Fibroblast of lung (primary cell): ENCODE measurements around the gene STARD3NL.

Source experiments
- CTCF ChIP-seq, 2 donors: IDR thresholded peaks in 1 of 2; conservative IDR thresholded peaks in 1 of 2; 1 replicate in 1 of 2; 2 replicates in 1 of 2; pipeline ENCODE4 v1.5.1; 2011 to 2012; ENCODE audit warnings: low read length in 2 of 2, control low read depth in 1 of 2, inconsistent platforms in 1 of 2, low read depth in 1 of 2, mild to moderate bottlenecking in 1 of 2
- EZH2 ChIP-seq: IDR thresholded peaks from 2 replicates; pipeline ENCODE4 v1.5.1; 2012; ENCODE audit warnings: low read length, control low read depth, mild to moderate bottlenecking; ENCODE audit errors: missing control alignments

- TF ChIP-seq EZH2 (no peak), CTCF (conservative IDR thresholded peaks at IDR 0.05 in 1 of 2, IDR thresholded peaks at IDR 0.05 in 1 of 2; ENCODE audit: low read depth in 1 of 2, low read length in 2 of 2) (no peak)
These were observed 35.3 kb upstream of the STARD3NL start for GRCh38 chr7:38142736-38143135.
